ENCODE measurements around the gene SYTL4. TPM values are rescaled to one million over a fixed set of nuclear protein-coding genes. Genes with fewer than 3 reads are reported as not detected.

SYTL4 gene
- polyA plus RNA-seq, 2 donors: 6.2 to 6.7 TPM

GRCh38 chrX:100654261-100654660, 77.7 kb downstream of the SYTL4 start:
- 28 to 38% methylated on average over 3 of the region's 3 CpGs for WGBS, 2 donors
- H3K9me3 ChIP-seq (ENCODE audit: control insufficient read depth in 2 of 2, insufficient read depth in 1 of 2, low read depth in 1 of 2, low read length in 1 of 2): no peaks in the 10 kb centered on the region
- H3K27me3 ChIP-seq (ENCODE audit: control insufficient read depth in 1 of 2, insufficient read depth in 2 of 2, low read length in 2 of 2): no peaks in the 10 kb centered on the region
- H3K36me3 ChIP-seq (ENCODE audit: control insufficient read depth in 2 of 2, insufficient read depth in 2 of 2, low read length in 1 of 2): no peaks in the 10 kb centered on the region
- no peak overlapping the region for H3K4me3 ChIP-seq (ENCODE audit: low read depth in 1 of 2, low read length in 2 of 2)
- no peak overlapping the region for H3K27ac ChIP-seq (ENCODE audit: low read depth in 2 of 2, low read length in 1 of 2)
- peaks cover 0 to 3% of the 10 kb centered on the region in 2 donors for H3K4me1 ChIP-seq (ENCODE audit: control insufficient read depth in 2 of 2, insufficient read depth in 2 of 2, low read length in 1 of 2)

DNA sequence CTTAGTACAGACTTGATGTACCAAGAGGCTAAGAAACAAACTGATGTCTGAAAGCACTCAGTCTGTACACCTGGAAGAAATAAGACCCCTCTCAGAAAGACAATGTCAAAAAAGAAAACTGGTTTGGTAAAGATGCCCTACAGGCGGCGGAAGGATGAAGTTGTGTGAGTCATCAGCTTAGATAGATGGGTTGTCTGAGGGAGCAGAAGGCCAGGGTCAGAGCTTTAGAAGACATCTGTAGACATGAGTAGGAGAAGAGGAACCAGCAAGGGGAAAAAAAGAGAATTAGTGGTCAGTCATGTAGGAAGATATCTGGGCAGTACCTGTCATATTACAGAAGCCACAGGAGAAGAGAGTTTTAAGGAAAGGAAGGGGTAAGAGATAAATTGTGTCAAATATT, 79.7 kb downstream of the SYTL4 start:
- WGBS, 2 donors: 70 to 74% methylated on average over 2 of the region's 2 CpGs
- H3K27ac ChIP-seq (ENCODE audit: low read depth in 2 of 2, low read length in 1 of 2): no peak overlapping the region

DNA sequence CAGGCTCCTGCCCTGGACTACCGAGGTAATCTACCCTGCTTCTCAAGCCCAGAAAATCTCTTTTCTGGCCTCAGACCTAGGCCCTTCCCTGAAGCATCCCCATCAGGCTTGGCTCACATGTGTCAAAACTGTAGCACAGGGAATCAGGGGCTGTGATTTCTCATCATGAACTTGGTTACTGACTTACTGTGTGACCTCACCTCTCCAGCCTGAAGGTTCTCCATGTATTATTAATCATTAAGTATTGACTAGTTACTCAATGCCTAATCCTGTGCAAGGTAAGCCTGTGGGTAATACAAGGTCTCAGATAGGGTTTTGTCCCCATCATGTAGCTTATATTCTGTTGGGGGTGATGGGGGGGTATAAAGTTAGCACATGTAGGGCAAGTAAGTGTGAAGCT, 81.1 kb downstream of the SYTL4 start:
- 84 to 93% methylated on average over 1 of the region's 1 CpG for WGBS, 2 donors
- H3K4me1 ChIP-seq (ENCODE audit: control insufficient read depth in 2 of 2, insufficient read depth in 2 of 2, low read length in 1 of 2): peaks cover 0 to 3% of the 10 kb centered on the region in 2 donors
- peak overlapping the region; percentile 45 to 73 for H3K27ac ChIP-seq (ENCODE audit: low read depth in 2 of 2, low read length in 1 of 2)
- H3K9me3 ChIP-seq (ENCODE audit: control insufficient read depth in 2 of 2, insufficient read depth in 1 of 2, low read depth in 1 of 2, low read length in 1 of 2): no peaks in the 10 kb centered on the region
- no peaks in the 10 kb centered on the region for H3K27me3 ChIP-seq (ENCODE audit: control insufficient read depth in 1 of 2, insufficient read depth in 2 of 2, low read length in 2 of 2)
- H3K36me3 ChIP-seq (ENCODE audit: control insufficient read depth in 2 of 2, insufficient read depth in 2 of 2, low read length in 1 of 2): no peaks in the 10 kb centered on the region
- H3K4me3 ChIP-seq (ENCODE audit: low read depth in 1 of 2, low read length in 2 of 2): no peak overlapping the region

More for the DNA sequence above, 79.7 kb downstream of the SYTL4 start:
- no peaks in the 10 kb centered on the region for H3K36me3 ChIP-seq (ENCODE audit: control insufficient read depth in 2 of 2, insufficient read depth in 2 of 2, low read length in 1 of 2)
- no peaks in the 10 kb centered on the region for H3K9me3 ChIP-seq (ENCODE audit: control insufficient read depth in 2 of 2, insufficient read depth in 1 of 2, low read depth in 1 of 2, low read length in 1 of 2)
- no peak overlapping the region for H3K4me3 ChIP-seq (ENCODE audit: low read depth in 1 of 2, low read length in 2 of 2)
- no peaks in the 10 kb centered on the region for H3K27me3 ChIP-seq (ENCODE audit: control insufficient read depth in 1 of 2, insufficient read depth in 2 of 2, low read length in 2 of 2)
- peaks cover 0 to 3% of the 10 kb centered on the region in 2 donors for H3K4me1 ChIP-seq (ENCODE audit: control insufficient read depth in 2 of 2, insufficient read depth in 2 of 2, low read length in 1 of 2)

GRCh38 chrX:100649550-100650356, 82.2 kb downstream of the SYTL4 start:
- H3K27ac ChIP-seq (ENCODE audit: low read depth in 2 of 2, low read length in 1 of 2): peak overlapping the region; percentile 73 to 74
- 43 to 49% methylated on average over 12 of the region's 12 CpGs for WGBS, 2 donors
- H3K9me3 ChIP-seq (ENCODE audit: control insufficient read depth in 2 of 2, insufficient read depth in 1 of 2, low read depth in 1 of 2, low read length in 1 of 2): no peaks in the 10 kb centered on the region

GRCh38 chrX:100648458-100649417, 83.2 kb downstream of the SYTL4 start:
- peak overlapping the region; percentile 54 to 56 for H3K27ac ChIP-seq (ENCODE audit: low read depth in 2 of 2, low read length in 1 of 2)
- peaks cover 0 to 3% of the 10 kb centered on the region in 2 donors for H3K4me1 ChIP-seq (ENCODE audit: control insufficient read depth in 2 of 2, insufficient read depth in 2 of 2, low read length in 1 of 2)
- H3K27me3 ChIP-seq (ENCODE audit: control insufficient read depth in 1 of 2, insufficient read depth in 2 of 2, low read length in 2 of 2): no peaks in the 10 kb centered on the region
- 63 to 73% methylated on average over 8 of the region's 8 CpGs for WGBS, 2 donors
- H3K4me3 ChIP-seq (ENCODE audit: low read depth in 1 of 2, low read length in 2 of 2): no peak overlapping the region
- no peaks in the 10 kb centered on the region for H3K36me3 ChIP-seq (ENCODE audit: control insufficient read depth in 2 of 2, insufficient read depth in 2 of 2, low read length in 1 of 2)
- H3K9me3 ChIP-seq (ENCODE audit: control insufficient read depth in 2 of 2, insufficient read depth in 1 of 2, low read depth in 1 of 2, low read length in 1 of 2): no peaks in the 10 kb centered on the region

More at GRCh38 chrX:100649550-100650356, 82.2 kb downstream of the SYTL4 start:
- Histone ChIP-seq H3K4me1 (ENCODE audit: control insufficient read depth in 2 of 2, insufficient read depth in 2 of 2, low read length in 1 of 2) (peaks cover 0 to 3% of the 10 kb centered on the region in 2 donors), H3K27me3 (ENCODE audit: control insufficient read depth in 1 of 2, insufficient read depth in 2 of 2, low read length in 2 of 2) (no peaks in the 10 kb centered on the region), H3K4me3 (ENCODE audit: low read depth in 1 of 2, low read length in 2 of 2) (no peak overlapping the region), H3K36me3 (ENCODE audit: control insufficient read depth in 2 of 2, insufficient read depth in 2 of 2, low read length in 1 of 2) (no peaks in the 10 kb centered on the region)

- Histone ChIP-seq H3K9me3 (ENCODE audit: control insufficient read depth in 2 of 2, insufficient read depth in 1 of 2, low read depth in 1 of 2, low read length in 1 of 2) (no peaks in the 10 kb centered on the region), H3K27ac (ENCODE audit: low read depth in 2 of 2, low read length in 1 of 2) (no peak overlapping the region), H3K27me3 (ENCODE audit: control insufficient read depth in 1 of 2, insufficient read depth in 2 of 2, low read length in 2 of 2) (no peaks in the 10 kb centered on the region), H3K36me3 (ENCODE audit: control insufficient read depth in 2 of 2, insufficient read depth in 2 of 2, low read length in 1 of 2) (no peaks in the 10 kb centered on the region), H3K4me3 (ENCODE audit: low read depth in 1 of 2, low read length in 2 of 2) (no peak overlapping the region), H3K4me1 (ENCODE audit: control insufficient read depth in 2 of 2, insufficient read depth in 2 of 2, low read length in 1 of 2) (peaks cover 0 to 3% of the 10 kb centered on the region in 2 donors)
- 38 to 85% methylated on average over 2 of the region's 2 CpGs for WGBS, 2 donors
These were observed 84.2 kb downstream of the SYTL4 start for GRCh38 chrX:100647739-100648138.

- peak overlapping the region in 1 of 2 donors; percentile 8 for H3K27ac ChIP-seq (ENCODE audit: low read depth in 2 of 2, low read length in 1 of 2)
- H3K36me3 ChIP-seq (ENCODE audit: control insufficient read depth in 2 of 2, insufficient read depth in 2 of 2, low read length in 1 of 2): no peaks in the 10 kb centered on the region
- 23 to 44% methylated on average over 1 of the region's 1 CpG for WGBS, 2 donors
- peaks cover 0 to 3% of the 10 kb centered on the region in 2 donors for H3K4me1 ChIP-seq (ENCODE audit: control insufficient read depth in 2 of 2, insufficient read depth in 2 of 2, low read length in 1 of 2)
- no peaks in the 10 kb centered on the region for H3K27me3 ChIP-seq (ENCODE audit: control insufficient read depth in 1 of 2, insufficient read depth in 2 of 2, low read length in 2 of 2)
- H3K4me3 ChIP-seq (ENCODE audit: low read depth in 1 of 2, low read length in 2 of 2): no peak overlapping the region
- no peaks in the 10 kb centered on the region for H3K9me3 ChIP-seq (ENCODE audit: control insufficient read depth in 2 of 2, insufficient read depth in 1 of 2, low read depth in 1 of 2, low read length in 1 of 2)
These were observed 84.8 kb downstream of the SYTL4 start for GRCh38 chrX:100647095-100647494.

DNA sequence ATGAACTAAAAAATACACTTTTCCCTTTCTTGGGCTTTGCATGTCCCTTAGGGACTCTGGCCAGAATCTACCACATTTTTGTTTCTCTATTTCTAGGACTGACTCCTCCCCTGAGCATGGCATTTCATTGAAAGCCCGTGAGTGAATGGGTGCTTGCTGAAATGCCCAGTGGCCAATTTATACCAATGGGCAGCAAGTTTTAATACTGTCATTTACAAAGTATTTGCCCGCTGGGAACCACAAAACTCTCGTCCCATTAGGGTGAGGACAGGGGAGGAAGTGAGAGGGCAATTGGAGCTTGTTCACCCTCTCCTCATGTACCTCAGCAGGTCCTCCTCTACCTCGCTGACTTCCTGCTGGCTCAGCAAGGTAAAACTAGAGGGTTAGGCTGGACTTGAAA, 86.8 kb downstream of the SYTL4 start:
- H3K27ac ChIP-seq (ENCODE audit: low read depth in 2 of 2, low read length in 1 of 2): peak overlapping the region in 1 of 2 donors; percentile 20
- no peaks in the 10 kb centered on the region for H3K36me3 ChIP-seq (ENCODE audit: control insufficient read depth in 2 of 2, insufficient read depth in 2 of 2, low read length in 1 of 2)
- H3K4me3 ChIP-seq (ENCODE audit: low read depth in 1 of 2, low read length in 2 of 2): peak overlapping the region in 1 of 2 donors; percentile 16
- H3K27me3 ChIP-seq (ENCODE audit: control insufficient read depth in 1 of 2, insufficient read depth in 2 of 2, low read length in 2 of 2): no peaks in the 10 kb centered on the region
- no peaks in the 10 kb centered on the region for H3K9me3 ChIP-seq (ENCODE audit: control insufficient read depth in 2 of 2, insufficient read depth in 1 of 2, low read depth in 1 of 2, low read length in 1 of 2)
- H3K4me1 ChIP-seq (ENCODE audit: control insufficient read depth in 2 of 2, insufficient read depth in 2 of 2, low read length in 1 of 2): peaks cover 0 to 3% of the 10 kb centered on the region in 2 donors
- 61 to 70% methylated on average over 4 of the region's 4 CpGs for WGBS, 2 donors
